ENCODE measurements around the gene FIGLA.

FIGLA gene, protein sequence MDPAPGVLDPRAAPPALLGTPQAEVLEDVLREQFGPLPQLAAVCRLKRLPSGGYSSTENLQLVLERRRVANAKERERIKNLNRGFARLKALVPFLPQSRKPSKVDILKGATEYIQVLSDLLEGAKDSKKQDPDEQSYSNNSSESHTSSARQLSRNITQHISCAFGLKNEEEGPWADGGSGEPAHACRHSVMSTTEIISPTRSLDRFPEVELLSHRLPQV

DNA sequence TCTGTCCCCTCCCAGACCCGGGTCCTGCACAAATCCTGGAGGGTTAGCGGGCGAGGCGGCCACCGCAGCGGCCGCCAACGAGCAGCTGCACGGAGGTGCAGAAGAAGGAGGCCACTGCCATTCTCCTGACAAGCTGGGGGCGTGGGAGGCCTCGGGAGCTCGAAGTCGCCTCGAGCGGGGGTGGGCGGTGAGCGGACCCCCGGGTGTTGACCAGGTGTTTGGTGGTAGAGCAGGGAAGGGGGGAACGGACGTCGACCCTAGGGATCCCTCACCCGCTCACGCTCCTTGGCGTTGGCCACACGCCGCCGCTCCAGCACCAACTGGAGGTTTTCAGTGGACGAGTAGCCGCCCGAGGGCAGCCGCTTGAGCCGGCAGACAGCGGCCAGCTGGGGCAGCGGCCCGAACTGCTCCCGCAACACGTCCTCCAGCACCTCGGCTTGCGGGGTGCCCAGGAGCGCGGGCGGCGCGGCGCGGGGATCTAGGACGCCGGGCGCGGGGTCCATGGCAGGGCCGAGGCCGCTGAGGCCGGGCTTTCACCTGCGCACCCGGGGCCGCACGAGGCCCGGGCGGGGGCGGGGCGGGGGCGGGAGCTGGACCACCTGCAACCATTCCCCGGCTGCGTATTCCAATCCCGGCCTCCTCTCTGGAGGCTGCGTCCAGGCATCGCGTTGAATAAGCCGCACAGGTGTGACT lies at the start of gene FIGLA:
Gene FIGLA, minus strand, starts transcription at position 508 of the 693 bp plus-strand sequence. Its CDS starts 5 bp downstream, at position 503.
- DNase-seq, result no peak

DNA sequence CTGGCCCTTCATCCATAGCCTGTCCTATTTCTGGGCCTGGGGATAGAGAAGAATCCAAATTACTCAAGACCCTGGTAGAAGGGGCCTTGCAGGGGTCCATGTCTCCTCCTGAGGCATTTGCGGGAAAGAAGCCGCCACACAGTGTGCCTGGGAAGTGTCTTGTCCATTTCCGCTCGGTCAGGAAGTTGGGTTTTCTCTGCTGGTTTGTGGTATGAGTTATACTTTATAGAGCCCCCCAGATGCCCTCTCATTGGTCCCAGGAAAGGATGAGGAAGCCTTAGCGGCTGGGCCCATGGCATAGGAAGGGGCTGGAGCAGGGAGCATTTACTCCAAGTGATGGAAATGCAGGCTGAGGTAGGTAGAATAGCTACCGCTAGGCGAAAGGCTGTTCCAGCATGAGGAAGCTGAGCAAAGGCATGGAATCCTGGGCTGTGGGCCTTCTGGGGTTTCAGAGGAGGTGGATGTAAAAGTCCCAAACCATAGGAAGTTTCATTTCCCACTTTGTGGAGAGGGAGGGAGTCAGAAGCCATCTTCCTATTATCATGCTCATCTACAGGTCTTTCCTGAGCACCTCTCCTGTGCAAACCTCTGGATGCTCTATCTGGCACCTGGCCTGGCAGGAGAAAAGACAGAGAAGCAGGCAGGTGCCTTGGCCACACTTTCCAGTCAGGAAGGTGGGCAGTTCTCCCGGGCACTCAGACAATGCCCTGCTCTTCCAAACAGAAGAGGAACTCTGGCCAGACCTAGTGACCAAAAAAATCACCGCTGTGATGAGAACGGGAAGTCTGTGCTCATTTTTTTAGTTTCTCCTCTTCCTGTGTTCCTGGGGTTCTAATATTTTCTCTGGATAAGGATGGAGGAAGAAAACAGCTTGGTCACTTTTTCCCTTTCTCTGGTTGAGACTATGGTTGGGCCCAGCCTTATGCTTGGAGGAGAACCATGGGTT lies 47.8 kb upstream of the FIGLA start:
- no peak for DNase-seq

- no peak for DNase-seq
Observed at GRCh38 chr2:70835643-70836042, 45.2 kb upstream of the FIGLA start, which contains the start of gene CD207. Gene CD207 (minus strand): TSS chr2:70835816. CDS start chr2:70835776, 40 bp downstream.

DNA sequence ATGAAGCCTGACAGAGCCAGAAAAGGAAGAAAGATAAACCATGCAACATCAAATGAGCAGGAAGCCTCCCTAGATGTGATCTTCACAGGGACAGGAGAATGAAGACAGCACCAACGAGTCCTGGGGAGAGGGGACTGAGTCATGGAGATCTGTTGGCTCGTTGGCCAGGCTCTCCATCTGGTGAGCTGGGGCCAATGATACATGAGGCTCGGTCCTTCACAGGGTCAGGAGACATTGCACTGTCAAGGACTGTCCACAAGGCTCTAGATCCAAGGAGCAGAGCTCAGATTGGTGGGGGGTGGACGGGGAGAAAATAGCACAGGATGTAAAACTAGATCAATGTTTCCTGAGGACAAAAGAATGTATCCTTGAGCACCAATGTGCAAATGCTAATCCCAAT lies 44.4 kb upstream of the FIGLA start:
- DNase-seq, result no peak

GRCh38 chr2:70834106-70834505 lies 43.7 kb upstream of the FIGLA start:
- no peak for DNase-seq

DNA sequence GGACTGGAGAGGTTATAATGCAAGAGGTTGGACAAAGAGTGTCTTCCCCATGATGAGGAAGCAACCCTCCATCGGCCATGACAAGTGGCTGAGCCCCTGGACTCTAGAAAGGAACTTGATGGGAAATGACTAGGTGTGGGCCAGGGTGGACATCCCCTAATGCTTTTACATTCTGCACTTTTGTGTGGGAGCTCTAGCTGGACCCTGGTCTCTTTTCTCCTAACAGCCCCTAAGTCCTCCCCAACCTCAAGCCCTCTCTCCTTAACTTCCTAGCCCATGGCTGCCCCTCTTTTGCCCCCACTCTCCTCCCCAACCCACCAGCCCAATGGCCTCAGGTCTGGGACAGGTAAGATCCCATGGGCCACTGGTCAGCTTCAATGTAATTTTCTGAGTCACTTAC lies 42.8 kb upstream of the FIGLA start:
- no peak for DNase-seq

DNA sequence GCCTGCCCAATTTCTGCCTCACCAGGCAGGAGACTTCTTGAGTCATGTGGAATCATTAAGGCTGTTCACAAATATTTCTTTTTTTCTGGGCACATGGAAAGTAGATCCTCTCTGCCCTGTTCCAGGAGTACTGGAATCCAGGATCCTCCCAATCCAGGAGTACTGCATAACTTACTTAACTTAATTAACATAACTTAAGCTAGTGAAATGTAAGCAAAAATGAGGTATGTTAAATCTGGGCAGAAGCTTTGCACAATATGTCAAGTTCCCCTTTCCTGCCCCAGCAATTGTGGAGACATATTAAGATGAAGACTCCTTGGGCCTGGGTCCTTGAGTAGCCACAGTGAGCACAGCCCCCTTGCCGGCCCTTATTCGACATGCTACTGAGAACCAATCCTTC lies 41.9 kb upstream of the FIGLA start:
- no peak for DNase-seq

DNA sequence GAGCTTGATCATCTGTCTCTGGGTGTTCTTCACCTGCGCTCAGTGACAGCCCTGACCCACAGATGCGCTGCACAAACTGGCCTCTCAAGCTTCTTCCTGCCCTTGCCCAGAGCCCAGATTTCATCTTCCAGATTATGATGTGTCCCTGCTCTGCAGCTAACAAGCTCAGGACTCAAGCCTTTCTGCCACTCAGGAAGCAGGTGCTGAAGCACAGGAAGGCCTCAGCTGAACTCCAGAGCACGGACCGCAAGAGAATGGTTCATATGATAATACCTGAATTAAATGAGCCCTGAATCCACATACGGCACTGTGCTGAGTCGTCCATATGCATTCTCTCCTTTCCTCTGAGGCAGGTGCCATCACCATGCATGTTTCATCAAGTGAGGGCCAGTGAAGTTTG lies 41.4 kb upstream of the FIGLA start:
- DNase-seq, result no peak

DNA sequence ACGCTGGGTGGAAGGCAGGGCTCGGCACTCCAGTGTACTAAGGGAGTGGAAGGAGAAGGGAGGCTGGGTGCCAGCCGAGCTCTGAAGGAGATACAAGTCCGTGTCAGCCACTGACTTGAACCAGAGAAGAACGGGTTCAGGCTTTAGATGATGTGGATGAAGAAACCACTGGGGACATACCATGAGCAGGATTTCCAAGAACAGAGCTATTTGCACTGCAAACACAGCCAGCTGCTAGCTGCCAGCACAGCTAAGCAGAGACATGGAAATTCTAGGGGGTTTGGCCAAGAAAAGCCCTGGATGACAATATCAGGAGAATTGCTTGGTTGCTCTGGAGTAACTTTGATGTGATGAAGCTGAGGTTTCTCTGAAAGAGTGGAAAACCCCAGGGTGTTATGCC lies 39.9 kb upstream of the FIGLA start:
- DNase-seq, result no peak

- DNase-seq, result no peak
Observed at GRCh38 chr2:70829916-70830315, 39.5 kb upstream of the FIGLA start.

- no peak for DNase-seq
Observed at GRCh38 chr2:70828914-70829824, 38.7 kb upstream of the FIGLA start.

- DNase-seq, result no peak
Observed at GRCh38 chr2:70828115-70828514, 37.7 kb upstream of the FIGLA start.

- no peak for DNase-seq
Observed at GRCh38 chr2:70827388-70827787, 36.9 kb upstream of the FIGLA start.

- peak in 1 of 2 experiments; percentile 35 for DNase-seq
Observed at GRCh38 chr2:70826696-70827350, 36.4 kb upstream of the FIGLA start.

DNA sequence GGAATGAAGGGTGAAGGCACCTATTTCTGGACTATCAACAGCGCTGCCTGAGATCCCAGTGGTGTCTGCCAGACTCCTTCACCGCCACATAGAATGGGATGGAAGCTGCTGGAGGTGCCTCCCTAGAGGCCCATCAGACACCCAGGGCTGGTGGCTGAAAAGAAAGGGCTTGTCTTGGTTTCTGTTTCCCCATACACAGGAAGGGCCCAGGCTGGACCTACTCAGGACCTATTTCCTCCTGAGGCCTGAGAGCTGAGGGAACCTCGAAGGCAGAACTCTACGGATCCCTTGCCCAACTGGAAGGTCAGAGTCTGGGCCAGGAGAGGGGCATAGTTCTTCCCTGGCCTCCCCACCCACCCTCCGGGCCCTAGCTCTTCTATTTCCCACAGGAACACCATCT lies 32.8 kb upstream of the FIGLA start:
- DNase-seq, result no peak

- no peak for DNase-seq
Observed at GRCh38 chr2:70822843-70823242, 32.4 kb upstream of the FIGLA start.

DNA sequence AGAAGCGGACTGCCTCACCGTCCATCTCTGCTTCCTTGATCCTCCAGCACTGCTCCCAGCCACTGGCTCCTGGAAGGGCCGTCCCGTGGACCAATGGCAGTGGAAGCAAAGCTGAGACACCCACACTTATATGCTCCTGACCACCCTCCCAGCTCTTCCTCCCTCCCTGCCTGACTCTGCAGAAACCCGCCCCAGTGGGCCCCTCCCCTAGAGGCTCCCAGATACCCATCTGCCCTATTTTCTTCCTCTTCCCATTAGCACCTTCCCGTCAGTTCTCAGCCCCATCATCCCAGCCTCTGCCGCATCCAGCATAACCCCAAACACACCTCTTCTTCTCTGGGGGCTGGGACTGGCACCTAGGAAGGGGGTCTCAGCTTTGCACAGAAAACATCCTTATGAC lies 30.1 kb upstream of the FIGLA start, which contains the start of gene CLEC4F:
Gene CLEC4F, minus strand, starts transcription at position 101 of the 400 bp plus-strand sequence. Its CDS starts 76 bp downstream, at position 25.
- DNase-seq, result no peak

- no peak for DNase-seq
Observed at GRCh38 chr2:70817284-70817954, 27.0 kb upstream of the FIGLA start.

GRCh38 chr2:70816726-70817125 lies 26.3 kb upstream of the FIGLA start:
- no peak for DNase-seq

- no peak for DNase-seq
Observed at GRCh38 chr2:70808983-70809958, 18.8 kb upstream of the FIGLA start.
